HuH-7 (cell line): Measurements from ENCODE around the gene GPX4.

Experiments used
- DNase-seq: peaks from one replicate; pipeline ENCODE4 v3.0.0; 2011; ENCODE audit warnings: low spot score

Gene GPX4

GRCh38 chr19:1102407-1103131 is 1.2 kb upstream of the GPX4 start:
- DNase-seq = no peak

DNA sequence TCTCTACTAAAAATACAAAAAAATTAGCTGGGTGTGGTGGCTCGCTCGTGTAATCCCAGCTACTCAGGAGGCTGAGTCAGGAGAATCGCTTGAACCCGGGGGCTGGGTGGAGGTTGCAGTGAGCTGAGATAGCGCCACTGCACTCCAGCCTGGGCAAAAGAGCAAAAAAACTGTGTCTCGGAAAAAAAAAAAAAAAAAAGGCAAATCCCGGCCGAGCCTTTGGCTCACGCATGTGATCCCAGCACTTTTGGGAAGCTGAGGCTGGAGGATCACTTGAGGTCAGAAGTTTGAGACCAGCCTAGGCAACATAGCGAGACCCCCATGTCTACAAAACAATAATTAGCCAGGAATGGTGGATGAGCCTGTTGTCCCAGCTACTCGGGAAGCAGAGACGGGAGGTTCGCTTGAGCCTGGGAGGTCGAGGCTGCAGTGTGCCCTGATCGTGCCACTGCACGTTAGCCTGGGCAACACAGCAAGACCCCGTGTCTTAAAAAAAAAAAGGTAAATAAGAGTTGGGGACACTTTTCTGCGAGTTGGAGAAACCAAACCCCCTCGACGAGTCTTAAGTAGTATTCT is 574 bp upstream of the GPX4 start:
- DNase-seq = no peak

DNA sequence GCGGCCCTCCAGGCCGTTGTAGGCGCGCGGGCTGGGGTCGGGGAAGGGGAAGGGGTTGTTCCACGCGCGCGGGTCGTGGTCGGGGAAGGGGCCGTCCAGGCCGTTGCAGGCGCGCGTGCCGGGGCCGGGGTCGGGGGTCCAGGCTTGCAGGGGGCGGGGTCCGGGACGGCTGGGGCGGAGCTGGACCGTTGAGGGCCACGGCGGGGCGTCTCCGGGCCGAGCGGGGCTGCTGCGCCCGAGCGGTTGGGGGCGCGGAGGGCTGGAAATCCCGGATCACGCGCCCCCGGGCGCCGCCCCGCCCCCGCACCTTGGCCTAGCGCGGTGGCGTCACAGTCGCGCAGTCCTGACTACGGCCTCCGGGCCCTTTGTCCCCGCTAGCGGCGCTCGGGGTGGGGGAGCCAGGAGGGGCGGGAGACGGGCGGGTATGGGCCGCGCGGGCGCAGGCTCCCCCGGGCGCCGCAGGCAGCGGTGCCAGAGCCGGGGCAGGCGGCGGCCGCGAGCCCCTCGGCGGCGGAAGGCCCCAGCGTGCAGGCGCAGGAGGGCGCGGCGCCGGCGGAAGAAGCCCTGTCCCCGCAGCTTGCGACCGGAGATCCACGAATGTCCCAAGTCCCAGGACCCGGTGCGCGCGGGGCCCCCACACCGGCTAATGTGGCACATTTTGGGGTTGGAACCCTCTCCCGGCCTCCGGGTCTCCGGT is 665 bp downstream of the GPX4 start:
- peak; percentile 67 for DNase-seq

DNA sequence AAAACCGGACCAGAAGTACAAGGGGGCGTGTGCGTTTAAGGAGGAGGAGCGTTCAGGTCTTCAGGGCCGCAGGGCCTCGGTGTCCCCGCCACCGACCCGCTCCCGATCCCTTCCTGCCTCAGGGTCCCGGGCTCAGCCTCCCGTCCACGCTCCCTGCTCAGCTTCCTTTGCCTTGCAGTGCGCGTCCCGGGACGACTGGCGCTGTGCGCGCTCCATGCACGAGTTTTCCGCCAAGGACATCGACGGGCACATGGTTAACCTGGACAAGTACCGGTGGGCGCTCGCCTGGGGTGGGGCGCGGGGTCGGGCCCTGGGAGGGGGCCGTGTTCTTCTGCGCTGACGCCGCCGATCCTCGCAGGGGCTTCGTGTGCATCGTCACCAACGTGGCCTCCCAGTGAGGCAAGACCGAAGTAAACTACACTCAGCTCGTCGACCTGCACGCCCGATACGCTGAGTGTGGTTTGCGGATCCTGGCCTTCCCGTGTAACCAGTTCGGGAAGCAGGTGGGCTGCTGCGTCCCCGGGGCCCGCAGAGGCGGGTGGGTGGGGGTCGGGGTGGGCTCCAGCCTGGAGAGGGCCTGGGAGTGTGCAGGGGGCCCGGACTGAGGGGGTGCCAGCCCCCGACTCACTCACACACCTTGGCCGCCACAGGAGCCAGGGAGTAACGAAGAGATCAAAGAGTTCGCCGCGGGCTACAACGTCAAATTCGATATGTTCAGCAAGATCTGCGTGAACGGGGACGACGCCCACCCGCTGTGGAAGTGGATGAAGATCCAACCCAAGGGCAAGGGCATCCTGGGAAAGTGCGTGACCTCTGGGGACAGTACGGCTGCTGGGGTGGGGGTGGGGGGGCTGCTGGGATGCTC is 1.4 kb downstream of the GPX4 start:
- DNase-seq = peak; percentile 47

GRCh38 chr19:1105873-1106840 is 2.4 kb downstream of the GPX4 start:
- DNase-seq = no peak

- peak; percentile 40 for DNase-seq
These were observed 3.3 kb downstream of the GPX4 start for GRCh38 chr19:1106841-1107660.

DNA sequence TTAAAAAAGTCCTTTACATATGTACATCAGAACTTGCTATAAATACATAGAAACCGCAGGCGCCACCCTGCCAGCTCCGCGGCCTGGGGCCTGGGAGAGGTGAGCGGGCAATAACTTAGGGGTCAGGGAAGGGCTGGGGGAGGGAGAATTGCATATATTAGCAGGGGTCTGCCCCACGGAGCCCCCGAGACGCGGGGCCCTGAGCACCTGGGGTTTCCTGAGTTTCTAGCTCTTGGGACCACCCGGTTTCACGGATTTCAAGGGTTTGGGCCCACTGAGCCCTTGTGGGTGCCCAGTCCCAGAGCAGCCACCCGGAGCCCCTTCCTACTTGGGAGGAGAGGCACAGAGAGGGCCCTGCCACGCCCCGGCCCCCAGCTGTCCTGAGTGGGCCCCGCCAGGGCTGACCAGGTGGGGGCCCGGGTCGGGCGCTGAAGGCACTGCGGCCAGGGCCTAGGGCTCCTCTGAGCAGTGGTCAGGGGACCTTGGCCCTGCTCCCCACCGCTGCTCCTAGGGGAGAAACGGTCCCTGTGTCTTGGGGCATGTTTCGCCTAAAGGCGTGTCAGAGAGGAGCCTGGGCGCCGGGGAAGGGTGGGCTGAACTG is 4.0 kb downstream of the GPX4 start:
- no peak for DNase-seq

DNA sequence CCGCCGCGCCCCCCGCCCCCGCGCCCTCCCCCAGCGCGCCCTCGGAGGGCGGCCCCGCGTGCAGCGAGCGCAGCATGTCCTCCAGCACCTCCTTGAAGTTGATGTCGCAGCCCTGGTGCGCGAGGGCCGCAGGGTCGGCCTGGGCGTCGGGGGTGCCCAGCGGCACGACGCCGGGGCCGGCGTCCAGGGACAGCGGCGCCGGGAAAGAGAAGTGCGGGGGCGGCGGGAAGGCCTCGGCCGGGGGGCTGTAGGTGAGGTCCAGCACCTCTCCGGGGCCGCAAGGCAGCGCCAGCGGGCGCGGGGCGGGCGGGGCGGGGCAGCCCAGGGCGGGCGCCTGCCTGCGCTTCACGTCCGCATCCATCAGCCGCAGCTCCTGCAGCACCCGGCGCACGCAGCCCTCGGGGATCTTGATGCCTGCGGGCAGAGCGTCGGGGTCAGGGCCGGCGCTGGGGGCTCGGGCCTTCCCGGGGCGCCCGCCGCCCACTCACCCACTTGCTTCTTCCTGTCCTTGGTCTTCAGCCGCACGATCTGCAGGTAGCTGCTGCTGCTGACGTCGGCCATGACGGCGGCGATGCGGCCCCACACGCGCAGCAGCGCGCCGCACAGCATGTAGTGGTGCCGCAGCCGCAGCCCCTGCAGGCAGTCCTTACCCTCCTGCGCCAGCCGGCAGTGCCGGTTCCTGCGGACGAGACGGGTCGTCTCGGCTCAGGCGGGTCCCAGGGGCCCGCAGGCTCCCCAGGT is 4.7 kb downstream of the GPX4 start:
- DNase-seq = no peak

DNA sequence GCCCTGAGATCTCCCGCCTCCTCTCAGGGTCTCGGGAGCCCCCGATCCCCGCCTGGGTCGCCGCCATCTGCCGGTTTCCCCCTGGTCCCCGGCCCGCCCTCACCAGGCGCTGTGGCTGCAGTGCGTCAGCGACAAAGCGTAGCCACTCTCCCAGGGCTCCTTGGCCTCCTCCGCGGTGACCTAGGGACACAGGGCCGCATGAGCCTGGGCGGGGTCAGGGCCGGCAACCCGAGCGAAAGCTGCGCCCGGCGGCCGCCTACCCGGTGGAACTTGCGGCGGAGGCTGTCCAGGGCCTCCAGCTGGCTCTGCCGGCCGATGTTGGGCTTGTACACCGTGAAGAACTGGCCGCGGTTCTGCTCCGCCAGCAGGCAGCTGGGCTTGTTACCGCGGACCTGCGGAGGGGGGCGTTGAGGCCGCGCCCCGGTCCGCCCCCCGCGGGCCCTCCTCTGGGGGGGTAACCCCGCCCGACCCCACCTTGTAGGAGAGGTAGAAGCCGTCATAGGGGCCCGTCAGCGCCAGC is 5.3 kb downstream of the GPX4 start:
- no peak for DNase-seq

- DNase-seq = no peak
These were observed 6.2 kb downstream of the GPX4 start for GRCh38 chr19:1109697-1110671.

GRCh38 chr19:1110809-1111640 is 7.2 kb downstream of the GPX4 start:
- DNase-seq = no peak

- DNase-seq = no peak
These were observed 8.0 kb downstream of the GPX4 start for GRCh38 chr19:1111641-1112267.

DNA sequence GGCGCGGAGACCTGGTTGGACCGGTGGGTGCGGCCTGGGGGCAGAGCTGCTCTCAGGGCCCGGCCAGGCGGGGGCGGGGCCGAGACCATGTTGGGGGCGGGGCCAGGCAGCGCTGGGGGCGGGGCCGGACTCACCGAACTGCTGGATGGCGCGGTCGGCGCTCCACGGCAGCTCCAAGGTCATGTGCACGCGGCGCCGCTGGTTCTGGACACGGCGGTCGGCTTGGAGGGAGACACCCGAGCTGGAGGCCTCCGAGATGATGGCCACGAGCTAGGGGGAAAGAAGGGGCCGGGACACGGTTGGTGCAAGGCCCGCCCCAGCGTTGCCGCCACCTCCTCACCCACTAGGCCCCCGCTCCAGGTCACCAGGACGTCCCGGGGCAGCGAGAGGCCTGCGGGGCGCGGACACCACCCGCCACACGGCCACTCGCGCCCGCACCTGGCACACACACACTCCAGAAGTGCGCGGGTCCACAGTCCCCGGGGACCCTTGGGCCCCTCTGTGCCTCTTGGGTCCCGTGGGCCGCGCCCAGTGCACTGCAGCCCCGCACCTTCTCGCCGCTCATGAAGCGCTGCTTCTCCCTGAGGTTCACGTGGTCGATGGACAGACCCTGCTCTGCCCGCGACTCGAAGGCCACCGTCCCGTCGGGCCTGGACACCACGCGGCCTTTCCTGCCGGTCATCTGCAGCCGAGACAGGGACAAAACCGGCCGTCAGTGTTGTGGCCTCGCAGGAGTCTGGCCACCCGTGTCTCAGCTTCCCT is 8.7 kb downstream of the GPX4 start:
- no peak for DNase-seq

DNA sequence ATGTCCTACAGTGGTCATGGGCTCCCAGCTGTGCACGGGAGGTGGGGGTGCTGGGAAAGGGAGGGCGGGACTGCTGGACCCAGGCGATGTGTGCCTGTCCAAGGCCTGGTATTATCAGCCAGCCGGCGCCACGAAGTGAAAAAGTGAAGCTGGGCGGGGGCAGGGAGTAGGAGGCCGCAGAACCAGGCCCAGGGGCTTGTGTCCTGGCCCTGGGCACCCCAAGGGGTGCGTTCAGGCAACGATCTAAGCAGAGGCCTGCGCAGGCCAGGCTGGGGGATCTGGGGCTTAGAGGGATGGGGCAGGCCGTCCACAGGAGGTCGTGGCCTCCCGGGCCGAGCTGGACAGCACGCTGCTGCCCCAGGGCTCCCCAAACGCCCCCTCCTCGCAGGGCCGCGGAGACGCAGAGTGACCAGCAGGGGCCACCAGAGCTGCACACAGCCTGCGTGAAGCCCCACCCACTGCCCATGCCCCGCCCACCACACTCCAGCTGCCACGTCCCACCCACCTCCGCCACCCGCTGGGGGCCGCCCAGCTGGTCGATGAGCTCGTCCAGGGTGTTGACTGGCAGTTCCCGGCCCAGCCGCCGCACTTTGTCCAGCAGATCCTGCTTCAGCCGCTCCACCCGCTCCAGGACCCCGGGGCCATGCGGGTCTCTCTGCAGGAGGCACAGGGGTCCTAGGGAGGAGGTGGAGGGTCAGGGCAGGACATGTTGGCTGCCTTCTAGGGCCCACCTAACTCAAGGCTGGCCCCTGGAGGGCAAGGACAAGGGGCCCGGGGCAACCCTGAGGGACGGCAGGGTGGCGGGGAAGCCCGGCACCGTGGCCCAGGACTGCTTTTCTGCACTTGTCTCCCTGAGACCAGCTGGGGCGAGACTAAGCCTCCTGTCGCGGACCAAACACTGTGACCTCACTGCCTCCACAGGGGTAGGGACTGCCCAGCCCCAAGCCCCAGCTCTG is 9.5 kb downstream of the GPX4 start:
- peak; percentile 98 for DNase-seq
